K562 treated with DMSO at 1 percent for 12 hours (cell line): ENCODE results near the gene DENND4A. TPM values are rescaled to one million over a fixed set of nuclear protein-coding genes. Genes with fewer than 3 reads are reported as not detected.

ENCODE experiments used
- total RNA-seq: library from RNA; unstranded; fragments of 300-600 nt; gene quantifications from 2 replicates; pipeline ENCODE4 v1.2.3, GENCODE V29; 2022; ENCODE audit not compliant: insufficient read depth

DENND4A gene
- 2.5 and 12.8 TPM in 2 replicates for total RNA-seq

DNA sequence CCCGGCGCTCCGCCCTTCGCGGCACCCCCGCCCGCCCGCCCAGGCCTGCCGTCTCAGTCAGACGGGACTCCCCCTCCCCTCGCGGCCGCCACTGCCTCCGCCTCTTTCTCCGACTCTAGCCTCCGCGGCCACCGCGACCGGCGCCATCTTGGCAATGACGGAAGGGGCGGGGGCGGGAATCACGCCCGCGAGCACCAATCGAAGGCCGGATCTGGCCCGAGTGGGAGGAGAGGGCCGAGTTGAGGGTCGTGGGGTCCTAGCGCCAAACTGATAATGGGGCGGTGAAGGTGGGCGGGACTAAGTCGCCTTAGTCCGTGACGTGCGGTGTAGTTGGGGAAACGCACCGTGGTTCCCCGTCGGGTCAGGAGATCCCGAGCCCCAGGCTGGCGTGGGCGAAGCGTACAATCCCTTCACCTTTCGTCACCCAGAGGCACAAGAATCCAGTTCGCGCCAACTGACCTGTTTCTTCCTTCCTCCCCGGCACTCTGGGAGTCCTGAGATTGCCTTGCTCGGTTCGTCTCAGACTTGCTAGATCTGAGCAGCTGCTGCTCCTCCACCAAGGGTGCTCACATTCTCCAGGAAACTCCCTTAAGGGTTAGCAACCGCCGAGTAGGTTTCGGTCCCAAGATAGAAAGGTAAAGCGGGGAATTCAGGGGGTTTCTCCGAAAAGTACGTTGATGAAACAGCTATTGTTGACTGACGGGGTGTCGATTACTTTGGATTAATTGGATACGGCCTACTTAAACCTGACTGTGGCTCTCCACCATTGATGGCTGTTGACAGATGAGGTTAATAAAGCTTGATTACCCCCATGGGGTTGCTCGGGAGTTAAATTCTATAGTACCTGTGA is at the start of gene DENND4A:
TSS of gene DENND4A (minus strand) at position 156 of the 850 bp plus-strand sequence. CDS start 35,843 bp downstream, outside the sequence.

DNA sequence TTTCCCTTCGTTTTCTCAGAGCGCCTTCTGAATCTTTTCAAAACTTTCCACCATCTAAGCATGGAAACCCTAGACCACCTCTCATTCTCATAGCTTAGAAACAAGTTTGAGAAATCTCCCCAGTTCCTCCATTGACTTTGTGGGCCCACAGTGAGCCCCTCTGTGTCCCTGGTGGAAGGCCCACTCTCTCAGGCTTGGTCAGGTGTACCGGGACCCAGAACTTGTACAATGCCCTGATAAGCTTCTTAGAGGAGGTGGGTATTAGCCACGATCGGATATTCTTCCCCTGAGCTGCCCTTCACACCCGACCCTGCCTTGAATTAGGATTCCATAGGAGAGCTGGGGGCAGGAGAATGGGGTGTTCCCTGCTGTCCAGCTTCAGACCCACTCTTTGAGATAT is 170.5 kb downstream of the DENND4A start, which contains the start of gene SLC24A1:
TSS of gene SLC24A1 (plus strand) at position 301 of the 400 bp plus-strand sequence. CDS start 2,143 bp downstream, outside the sequence.

DNA sequence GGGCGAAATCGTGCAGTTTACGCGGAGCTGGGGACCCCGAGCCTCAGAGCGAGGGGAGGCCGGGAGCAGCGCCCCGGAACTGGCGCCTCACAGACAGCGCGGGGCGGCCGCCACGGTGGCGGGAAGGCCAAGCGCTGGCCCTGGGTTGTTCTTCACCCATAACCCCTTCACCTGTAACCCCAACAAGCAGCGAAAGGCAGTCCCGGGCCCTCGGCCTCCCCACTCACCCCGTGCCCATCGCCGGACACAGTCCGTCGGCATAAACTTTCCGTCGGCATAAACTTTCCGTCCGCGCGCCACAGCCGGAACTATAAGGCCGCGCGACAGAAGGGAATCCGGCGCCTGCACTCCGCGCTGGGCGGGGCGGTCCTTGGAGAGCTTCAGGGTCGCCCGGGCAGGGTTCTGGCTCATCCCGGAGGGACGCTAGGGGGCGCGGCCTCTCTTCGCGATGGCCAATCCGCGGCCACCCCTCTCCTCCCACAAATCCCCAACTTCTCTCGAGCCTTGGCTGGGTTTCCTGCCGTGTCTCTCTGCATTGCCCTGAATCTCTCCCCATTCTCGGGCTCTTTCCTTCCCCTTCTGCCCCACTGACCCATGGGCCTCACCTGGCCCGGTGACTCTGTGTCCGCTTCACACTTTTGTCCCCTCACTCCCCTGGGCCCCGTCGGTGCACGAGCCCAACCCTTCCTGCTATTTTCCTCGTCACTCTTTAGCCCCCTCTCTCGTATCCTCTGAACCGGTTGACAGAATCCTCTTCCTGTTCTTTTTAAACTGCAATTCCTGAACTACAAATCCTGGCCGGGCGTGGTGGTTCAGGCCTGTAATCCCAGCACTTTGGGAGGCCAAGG is 181.0 kb downstream of the DENND4A start, which contains the start of gene INTS14:
TSS of gene INTS14 (minus strand) at position 261 of the 848 bp plus-strand sequence. CDS start 3,751 bp downstream, outside the sequence.

Other genes with a start within 250 kb of the DENND4A start
- gene INTS14, start 181.2 kb downstream of the DENND4A start, total RNA-seq, result 23.7 and 42.2 TPM in 2 replicates
- 4.1 and 6.7 TPM in 2 replicates for gene SLC24A1, start 170.4 kb downstream of the DENND4A start, total RNA-seq
- gene RAB11A, start 77.2 kb upstream of the DENND4A start, total RNA-seq, result 215 and 244 TPM in 2 replicates